HG03108 (cell line): ENCODE results near the gene BHLHE23.
"Not testable (repeated sequence)": the region's sequence is repeated elsewhere in the genome, so short reads cannot be mapped to it uniquely, and the experiment has no call there.

ENCODE experiments used
- ATAC-seq: cut with Tn5 transposase; IDR thresholded peaks from one replicate; pipeline ENCODE4 v1.9.1; 2021; ENCODE audit warnings: moderate library complexity; ENCODE audit not compliant: unreplicated experiment

The BHLHE23 gene

DNA sequence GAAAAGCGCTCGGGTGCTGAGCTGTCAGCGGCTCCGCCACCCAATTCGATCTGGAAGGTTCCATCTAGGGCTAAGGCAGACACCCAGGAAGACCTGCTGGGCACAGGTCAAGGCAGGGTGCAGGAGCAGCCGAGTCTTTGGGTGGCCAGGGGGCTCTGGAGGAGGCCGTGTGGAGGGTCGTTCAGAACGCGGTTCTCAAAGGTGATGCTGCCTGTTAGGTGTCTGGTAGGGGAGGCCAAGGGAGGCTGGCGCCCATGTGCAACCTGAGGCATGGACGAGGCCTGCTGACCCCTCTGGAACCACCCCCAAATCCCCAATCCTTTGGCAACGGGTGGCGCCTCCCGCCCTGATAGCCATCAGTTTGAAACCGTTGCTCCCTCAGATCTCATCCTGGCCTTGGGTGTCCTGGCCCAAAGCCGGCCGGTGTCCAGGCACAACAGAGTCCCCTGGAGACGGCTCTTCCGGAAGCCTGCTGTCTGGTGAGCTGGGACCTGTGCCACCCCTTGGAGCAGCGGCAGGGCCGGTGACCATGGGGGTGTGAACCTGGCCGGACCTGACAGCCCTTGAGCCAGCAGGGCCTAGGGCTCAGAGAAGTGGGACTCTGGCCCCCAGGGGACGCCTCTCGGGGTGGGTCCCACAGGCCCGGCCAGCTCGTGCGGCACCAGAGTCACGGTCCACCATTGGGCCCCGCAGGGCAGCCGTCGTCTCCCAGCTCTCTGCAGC lies 43.7 kb downstream of the BHLHE23 start:
- ATAC-seq: no peak

- no peak for ATAC-seq
Observed at GRCh38 chr20:62962221-62962879, 44.4 kb downstream of the BHLHE23 start.

DNA sequence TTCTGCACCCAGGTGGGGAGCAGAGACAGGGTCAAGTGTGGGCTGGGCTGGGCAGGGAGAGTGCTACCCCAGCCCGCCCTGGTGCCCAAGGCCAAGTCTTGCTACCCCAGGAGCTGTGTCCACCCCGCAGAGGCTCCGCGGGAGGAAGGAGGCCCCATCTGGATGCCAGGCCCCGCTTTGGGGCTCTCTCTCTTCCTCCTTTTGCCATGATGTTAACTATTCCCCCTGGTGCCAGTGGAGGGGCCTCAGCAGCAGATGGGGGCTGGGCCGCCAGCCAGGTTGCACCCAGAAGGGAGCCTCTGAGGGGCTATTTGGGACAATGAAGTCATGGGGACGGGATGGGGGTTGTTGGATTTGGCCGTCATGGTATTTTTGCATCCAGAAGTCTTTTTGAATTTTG lies 45.0 kb downstream of the BHLHE23 start:
- ATAC-seq: no peak

- ATAC-seq: no peak
Observed at GRCh38 chr20:62961310-62961783, 45.4 kb downstream of the BHLHE23 start.

- ATAC-seq: not testable (repeated sequence)
Observed at GRCh38 chr20:62960446-62961309, 46.1 kb downstream of the BHLHE23 start.

DNA sequence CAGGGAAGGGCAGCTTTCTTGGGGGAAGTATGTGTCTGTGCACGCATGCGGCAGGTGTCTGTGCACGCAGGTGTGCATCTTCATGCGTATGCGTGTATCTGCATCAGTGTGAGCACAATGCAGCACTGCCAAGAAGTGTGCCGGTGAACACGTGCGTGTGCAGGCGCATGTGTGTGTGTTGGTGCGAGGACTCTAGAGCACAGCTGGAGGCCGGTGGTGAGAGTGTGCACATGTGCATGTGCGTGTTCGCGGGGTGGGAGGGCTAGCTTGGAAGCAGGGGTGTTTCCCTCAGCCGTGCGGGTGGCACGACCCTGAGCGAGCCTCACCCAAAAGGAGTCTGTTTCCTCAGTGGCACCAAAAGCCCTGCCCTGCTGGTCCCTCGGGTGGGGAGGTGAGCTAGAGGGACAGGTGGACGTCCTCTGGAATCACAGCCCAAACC lies 46.7 kb downstream of the BHLHE23 start:
- ATAC-seq: no peak

GRCh38 chr20:62959101-62959971 lies 47.4 kb downstream of the BHLHE23 start:
- no peak for ATAC-seq

GRCh38 chr20:62958388-62959100 lies 48.2 kb downstream of the BHLHE23 start:
- no peak for ATAC-seq

DNA sequence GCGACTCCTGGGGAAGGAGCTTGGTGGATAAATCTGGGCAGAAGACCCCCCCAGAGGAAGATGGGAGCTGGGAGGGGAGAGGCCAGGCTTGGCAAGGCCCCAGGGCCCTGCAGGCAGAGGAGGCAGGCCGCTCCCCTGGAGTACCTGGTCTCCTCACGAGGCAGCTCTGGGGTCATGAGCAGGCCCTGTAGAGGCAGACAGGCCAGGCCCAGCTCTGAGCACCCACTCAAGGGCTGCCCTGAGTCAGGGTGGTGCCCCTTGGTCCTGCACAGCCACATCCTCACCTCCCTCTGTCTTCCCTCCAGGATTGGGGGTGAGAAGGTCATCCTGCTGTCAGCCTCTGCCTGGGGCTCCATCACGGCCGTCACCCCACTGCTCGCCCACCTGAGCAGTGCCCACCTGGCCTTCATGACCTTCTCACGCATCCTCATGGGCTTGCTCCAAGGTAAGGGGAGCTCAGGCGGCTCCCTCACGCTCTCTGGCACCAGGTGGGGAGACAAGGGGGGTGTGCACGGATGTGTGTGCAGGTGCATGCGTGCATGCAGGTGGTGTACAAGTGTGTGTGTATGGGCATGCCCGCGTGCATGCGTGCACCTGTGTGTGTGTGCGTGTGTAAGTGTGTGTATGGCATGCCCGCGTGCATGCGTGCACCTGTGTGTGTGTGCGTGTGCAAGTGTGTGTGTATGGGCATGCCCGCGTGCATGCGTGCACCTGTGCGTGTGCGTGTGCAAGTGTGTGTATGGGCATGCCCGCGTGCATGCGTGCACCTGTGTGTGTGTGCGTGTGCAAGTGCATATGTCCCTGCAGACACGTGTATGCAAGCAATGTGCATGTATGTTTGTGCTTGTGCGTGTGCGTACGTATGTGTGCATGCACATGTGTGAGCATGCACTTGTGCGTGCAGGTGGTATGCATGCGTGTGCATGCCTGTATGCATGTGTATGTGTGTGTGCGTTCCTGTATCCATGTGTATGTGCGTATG lies 49.3 kb downstream of the BHLHE23 start:
- ATAC-seq: no peak

DNA sequence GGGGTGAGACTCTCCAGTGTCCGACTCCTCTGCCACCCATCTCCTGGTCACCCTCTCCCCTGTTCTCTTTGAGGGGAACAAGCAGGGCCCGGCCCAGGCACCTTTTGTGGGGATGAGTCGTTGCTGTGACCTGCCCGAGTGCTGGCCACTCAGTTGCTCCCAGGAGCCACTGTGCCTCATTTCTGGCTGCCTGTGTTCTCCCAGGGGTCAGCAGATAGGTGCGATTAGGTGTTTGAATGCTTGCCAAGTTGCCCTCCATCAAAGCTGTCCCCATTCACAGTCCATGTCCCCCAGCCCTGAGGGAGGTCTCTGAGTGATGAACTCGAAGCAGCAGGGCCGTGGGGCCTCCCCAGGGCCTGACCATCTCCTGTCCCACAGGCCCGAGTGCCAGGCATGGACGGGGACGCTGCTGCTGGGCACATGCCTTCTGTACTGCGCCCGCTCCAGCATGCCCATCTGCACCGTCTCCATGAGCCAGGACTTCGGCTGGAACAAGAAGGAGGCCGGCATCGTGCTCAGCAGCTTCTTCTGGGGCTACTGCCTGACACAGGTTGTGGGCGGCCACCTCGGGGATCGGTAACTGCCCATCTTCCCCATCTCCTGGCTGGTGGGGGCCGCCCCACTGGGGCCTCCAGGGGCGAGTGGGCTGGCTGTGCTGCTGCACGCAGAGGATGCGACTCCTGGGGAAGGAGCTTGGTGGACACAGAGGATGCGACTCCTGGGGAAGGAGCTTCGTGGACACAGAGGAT lies 50.2 kb downstream of the BHLHE23 start:
- ATAC-seq: no peak
